ENCODE data around the gene CAVIN1.
A peak's percentile ranks its signal among the peaks of the same experiment; 100 is the strongest.

CAVIN1 gene

DNA sequence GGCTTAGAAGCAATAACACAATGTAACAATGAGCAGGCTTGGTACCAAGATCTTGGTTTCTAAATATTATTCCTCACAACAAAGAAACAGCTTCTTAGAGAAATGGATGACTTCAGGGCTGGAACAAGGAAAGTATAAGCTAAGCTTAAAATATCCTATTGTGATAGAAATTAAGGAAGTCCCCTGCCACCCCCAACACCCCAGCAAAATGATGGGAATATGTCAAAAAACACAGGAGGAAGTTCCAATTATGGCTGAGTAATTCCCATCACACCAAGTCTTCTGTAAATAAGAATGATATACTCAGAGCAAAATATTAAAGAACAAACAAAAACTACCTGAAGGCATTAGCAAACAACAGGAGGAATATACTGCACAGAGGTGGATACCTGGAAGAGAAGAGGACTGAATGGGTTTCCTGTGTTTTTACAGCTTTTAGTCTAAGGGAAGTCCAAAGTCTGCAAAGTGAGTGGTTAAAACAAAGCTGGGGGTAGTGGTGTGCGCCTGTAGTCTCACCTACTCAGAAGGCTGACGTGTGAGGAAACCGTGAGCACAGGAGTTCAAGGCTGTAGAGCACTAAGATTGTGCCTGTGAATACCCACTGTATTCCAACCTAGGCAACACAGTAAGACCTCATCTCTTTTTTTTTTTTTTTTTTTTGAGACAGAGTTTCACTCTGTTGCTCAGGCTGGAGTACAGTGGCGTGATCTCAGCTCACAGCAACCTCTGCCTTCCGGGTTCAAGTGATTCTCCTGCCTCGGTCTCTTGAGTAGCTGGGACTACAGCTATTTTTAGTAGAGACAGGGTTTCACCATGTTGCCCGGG lies 18.5 kb upstream of the CAVIN1 start:
- peak overlapping the region; percentile 49 for H3K4me2 ChIP-seq (ENCODE audit: low read depth, low read length)
- no peak overlapping the region for H3K4me3 ChIP-seq (ENCODE audit: low read length)
- no peaks in the 10 kb centered on the region for H3K36me3 ChIP-seq (replicated peaks; ENCODE audit: insufficient read depth, low read length)
- no peak overlapping the region; the same call in 1 of the 2 replicates for H3K9ac ChIP-seq (ENCODE audit: low read length)
- H3K79me2 ChIP-seq (ENCODE audit: low read length), result no peaks in the 10 kb centered on the region
- peak overlapping the region; percentile 59 for H2AFZ ChIP-seq (ENCODE audit: low read length)
- no peaks in the 10 kb centered on the region for H4K20me1 ChIP-seq (ENCODE audit: insufficient read depth, low read length)
- DNase-seq, result peak; percentile 17
- H3K9me3 ChIP-seq (replicated peaks; ENCODE audit: insufficient read depth, low read length), result no peaks in the 10 kb centered on the region
- TF ChIP-seq, protein P1, sequence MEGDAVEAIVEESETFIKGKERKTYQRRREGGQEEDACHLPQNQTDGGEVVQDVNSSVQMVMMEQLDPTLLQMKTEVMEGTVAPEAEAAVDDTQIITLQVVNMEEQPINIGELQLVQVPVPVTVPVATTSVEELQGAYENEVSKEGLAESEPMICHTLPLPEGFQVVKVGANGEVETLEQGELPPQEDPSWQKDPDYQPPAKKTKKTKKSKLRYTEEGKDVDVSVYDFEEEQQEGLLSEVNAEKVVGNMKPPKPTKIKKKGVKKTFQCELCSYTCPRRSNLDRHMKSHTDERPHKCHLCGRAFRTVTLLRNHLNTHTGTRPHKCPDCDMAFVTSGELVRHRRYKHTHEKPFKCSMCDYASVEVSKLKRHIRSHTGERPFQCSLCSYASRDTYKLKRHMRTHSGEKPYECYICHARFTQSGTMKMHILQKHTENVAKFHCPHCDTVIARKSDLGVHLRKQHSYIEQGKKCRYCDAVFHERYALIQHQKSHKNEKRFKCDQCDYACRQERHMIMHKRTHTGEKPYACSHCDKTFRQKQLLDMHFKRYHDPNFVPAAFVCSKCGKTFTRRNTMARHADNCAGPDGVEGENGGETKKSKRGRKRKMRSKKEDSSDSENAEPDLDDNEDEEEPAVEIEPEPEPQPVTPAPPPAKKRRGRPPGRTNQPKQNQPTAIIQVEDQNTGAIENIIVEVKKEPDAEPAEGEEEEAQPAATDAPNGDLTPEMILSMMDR (IDR thresholded peaks at IDR 0.05; ENCODE audit: low read length), result no peak
- TF ChIP-seq EZH2 (optimal IDR thresholded peaks at IDR 0.05; ENCODE audit: low read depth, low read length), result no peak
- no peak for TF ChIP-seq EZH2phosphoT487 (IDR thresholded peaks at IDR 0.05; ENCODE audit: low read length)
- H3K4me1 ChIP-seq (ENCODE audit: low read length), result peaks cover 9% of the 10 kb centered on the region
- H3K9me2 ChIP-seq (replicated peaks; ENCODE audit: insufficient read depth, low read length), result no peaks in the 10 kb centered on the region
- H3K27ac ChIP-seq (ENCODE audit: low read length), result peak overlapping the region; percentile 40; the same call in 1 of the 2 replicates
- H3K27me3 ChIP-seq (replicated peaks; ENCODE audit: insufficient read depth, low read length), result no peaks in the 10 kb centered on the region
- H3F3A ChIP-seq (ENCODE audit: insufficient read depth, low read length), result no peaks in the 10 kb centered on the region

DNA sequence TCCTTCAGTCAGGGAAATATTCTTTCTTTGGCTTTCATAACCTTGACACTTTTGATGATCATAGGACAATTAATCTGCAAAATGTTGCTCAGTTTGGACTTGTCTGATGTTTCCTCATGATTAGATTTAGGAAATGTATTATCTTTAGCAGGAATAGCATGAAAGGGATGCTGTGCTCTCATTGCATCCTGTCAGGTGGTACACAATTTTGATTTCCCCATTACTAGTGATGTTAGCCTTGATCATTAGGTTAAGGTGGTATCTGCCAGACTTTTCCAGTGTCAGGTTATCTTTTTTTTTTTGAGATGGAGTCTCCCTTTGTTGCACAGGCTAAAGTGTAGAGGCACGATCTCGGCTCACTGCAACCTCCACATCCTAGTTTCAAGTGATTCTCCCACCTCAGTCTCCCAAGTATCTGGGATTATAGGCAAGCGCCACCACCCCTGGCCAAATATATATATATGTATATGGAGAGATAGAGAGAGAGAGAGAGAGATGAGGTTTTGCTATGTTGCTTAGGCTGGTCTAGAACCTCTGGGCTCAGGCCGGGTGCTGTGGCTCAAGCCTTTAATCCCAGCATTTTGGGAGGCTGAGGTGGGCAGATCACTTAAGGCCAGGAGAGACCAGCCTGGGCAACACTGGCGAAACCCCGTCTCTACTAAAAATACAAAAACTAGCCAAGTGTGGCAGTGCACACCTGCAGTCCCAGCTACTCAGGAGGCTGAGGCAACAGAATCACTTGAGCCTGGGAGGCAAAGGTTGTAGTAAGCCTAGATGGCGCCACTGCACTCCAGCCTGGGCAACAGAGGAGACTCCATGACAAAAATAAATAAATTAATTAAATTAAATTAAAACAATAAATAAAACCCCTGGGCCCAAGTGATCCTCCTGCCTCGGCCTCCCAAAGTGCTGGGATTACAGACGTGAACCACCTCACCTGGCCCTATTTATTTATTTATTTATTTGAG lies 15.8 kb upstream of the CAVIN1 start:
- no peak overlapping the region for H3K4me3 ChIP-seq (ENCODE audit: low read length)
- no peaks in the 10 kb centered on the region for H3K27me3 ChIP-seq (replicated peaks; ENCODE audit: insufficient read depth, low read length)
- no peak overlapping the region for H3K9ac ChIP-seq (ENCODE audit: low read length)
- no peaks in the 10 kb centered on the region for H3F3A ChIP-seq (ENCODE audit: insufficient read depth, low read length)
- H3K79me2 ChIP-seq (ENCODE audit: low read length), result no peaks in the 10 kb centered on the region
- no peak overlapping the region for H2AFZ ChIP-seq (ENCODE audit: low read length)
- DNase-seq, result peak; percentile 32
- H3K4me1 ChIP-seq (ENCODE audit: low read length), result peaks cover 9% of the 10 kb centered on the region
- no peak overlapping the region for H3K27ac ChIP-seq (ENCODE audit: low read length)
- H4K20me1 ChIP-seq (ENCODE audit: insufficient read depth, low read length), result no peaks in the 10 kb centered on the region
- no peaks in the 10 kb centered on the region for H3K36me3 ChIP-seq (replicated peaks; ENCODE audit: insufficient read depth, low read length)
- no peaks in the 10 kb centered on the region for H3K9me3 ChIP-seq (replicated peaks; ENCODE audit: insufficient read depth, low read length)
- no peak for TF ChIP-seq EZH2 (optimal IDR thresholded peaks at IDR 0.05; ENCODE audit: low read depth, low read length)
- TF ChIP-seq EZH2phosphoT487 (IDR thresholded peaks at IDR 0.05; ENCODE audit: low read length), result no peak
- TF ChIP-seq, protein P1 (IDR thresholded peaks at IDR 0.05; ENCODE audit: low read length), result peak; percentile 25
- H3K9me2 ChIP-seq (replicated peaks; ENCODE audit: insufficient read depth, low read length), result no peaks in the 10 kb centered on the region
- H3K4me2 ChIP-seq (ENCODE audit: low read depth, low read length), result no peak overlapping the region

DNA sequence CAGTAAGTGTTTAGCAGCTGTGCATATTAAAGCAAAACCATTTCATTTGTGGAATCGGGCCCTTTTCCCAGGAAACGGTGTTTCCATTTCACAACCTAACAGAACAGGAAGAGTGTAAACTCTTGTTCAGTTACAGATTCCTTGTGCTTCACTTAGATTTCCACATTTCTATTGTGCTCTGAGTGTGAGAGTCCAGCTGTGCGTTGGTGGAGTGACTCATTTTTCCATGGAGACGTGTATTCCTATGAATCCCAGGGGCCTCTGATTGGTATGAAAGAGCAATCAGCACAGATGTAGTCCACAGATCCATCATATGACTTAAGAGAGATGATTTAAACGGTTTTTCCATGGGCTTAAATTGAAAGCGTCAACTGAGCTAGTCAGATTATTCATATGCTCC lies 13.3 kb upstream of the CAVIN1 start:
- Histone ChIP-seq H3K36me3 (replicated peaks; ENCODE audit: insufficient read depth, low read length) (no peaks in the 10 kb centered on the region), H4K20me1 (ENCODE audit: insufficient read depth, low read length) (no peaks in the 10 kb centered on the region), H3K79me2 (ENCODE audit: low read length) (no peaks in the 10 kb centered on the region), H3K27me3 (replicated peaks; ENCODE audit: insufficient read depth, low read length) (no peaks in the 10 kb centered on the region), H3K9me2 (replicated peaks; ENCODE audit: insufficient read depth, low read length) (no peaks in the 10 kb centered on the region), H3K9me3 (replicated peaks; ENCODE audit: insufficient read depth, low read length) (no peaks in the 10 kb centered on the region), H3K4me3 (ENCODE audit: low read length) (no peak overlapping the region), H3K27ac (ENCODE audit: low read length) (no peak overlapping the region), H3F3A (ENCODE audit: insufficient read depth, low read length) (no peaks in the 10 kb centered on the region), H3K4me2 (ENCODE audit: low read depth, low read length) (no peak overlapping the region), H2AFZ (ENCODE audit: low read length) (no peak overlapping the region), H3K9ac (ENCODE audit: low read length) (no peak overlapping the region), H3K4me1 (ENCODE audit: low read length) (peaks cover 1% of the 10 kb centered on the region; the same call in 1 of the 2 replicates)
- no peak for DNase-seq
- TF ChIP-seq EZH2 (optimal IDR thresholded peaks at IDR 0.05; ENCODE audit: low read depth, low read length), result no peak
- TF ChIP-seq, protein P1 (IDR thresholded peaks at IDR 0.05; ENCODE audit: low read length), result no peak
- no peak for TF ChIP-seq EZH2phosphoT487 (IDR thresholded peaks at IDR 0.05; ENCODE audit: low read length)
